Measurements from ENCODE around the gene CTSW.

Gene CTSW

DNA sequence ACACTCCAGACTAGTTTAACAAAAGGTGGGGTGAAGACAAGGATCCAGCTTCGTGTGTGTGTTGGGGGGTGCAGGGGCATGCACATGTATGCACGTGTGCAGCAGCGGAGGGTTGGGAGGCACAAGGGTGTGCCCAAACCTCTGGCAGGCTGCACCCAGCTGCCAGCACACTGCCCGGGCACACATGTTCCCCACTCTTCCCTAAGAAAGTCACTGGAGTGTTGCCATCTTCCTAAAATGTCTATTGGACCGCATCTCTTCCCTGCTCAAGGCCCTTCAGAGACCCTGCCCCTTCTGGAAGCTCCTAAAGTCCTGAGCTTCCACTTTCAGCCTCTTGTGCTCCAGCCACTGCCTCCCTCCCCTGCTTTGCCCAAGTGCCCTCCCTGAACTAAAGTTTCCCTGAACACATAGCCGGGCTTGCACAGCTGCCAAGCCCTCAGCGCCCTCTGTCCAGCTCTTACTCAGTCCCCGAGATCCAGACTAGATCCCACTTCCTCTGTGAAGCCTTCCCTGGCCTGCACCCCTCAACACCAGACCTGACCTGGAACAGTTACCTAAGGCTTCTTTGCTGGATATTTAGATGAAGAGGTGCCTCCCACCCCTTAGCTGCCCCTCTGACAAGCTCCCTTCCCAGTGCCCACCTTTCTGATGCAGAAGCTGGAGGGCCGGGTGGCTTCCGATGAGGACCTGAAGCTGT lies 27.7 kb upstream of the CTSW start:
- FAIRE-seq, result no peak
- no peak for TF ChIP-seq POLR2A (IDR thresholded peaks at IDR 0.05; ENCODE audit: low read depth, low read length)
- no peak for DNase-seq (ENCODE audit: insufficient read length, low spot score)

DNA sequence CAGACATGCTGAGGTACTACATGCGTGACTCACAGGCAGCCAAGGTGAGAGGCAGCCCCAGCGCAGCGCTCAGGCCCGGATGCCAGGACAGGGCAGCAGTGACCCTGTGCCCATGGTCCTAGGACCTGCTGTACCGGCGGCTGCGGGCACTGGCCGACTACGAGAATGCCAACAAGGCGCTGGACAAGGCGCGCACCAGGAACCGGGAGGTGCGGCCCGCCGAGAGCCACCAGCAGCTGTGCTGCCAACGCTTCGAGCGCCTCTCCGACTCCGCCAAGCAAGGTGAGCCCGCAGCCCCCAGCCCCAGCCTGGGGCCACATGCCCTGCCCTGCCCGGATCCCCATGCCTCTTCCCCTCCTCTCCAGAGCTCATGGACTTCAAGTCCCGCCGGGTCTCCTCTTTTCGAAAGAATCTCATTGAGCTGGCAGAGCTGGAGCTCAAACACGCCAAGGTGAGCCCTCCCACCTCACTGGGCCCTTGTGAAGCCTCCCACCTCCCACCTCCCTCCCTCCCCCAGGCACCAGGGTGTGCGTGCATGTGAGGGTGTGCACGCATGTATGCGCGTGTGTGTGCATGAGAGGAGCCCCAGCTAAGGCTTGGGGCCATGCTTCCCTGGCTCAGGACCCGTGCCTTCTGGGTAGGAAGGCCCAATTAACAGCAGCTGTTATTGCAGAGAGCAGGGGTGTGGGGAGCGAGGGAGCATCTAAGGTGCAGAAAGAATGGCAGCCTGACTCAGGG lies 27.0 kb upstream of the CTSW start:
- FAIRE-seq (no peak), DNase-seq (ENCODE audit: insufficient read length, low spot score) (no peak)
- no peak for TF ChIP-seq POLR2A (IDR thresholded peaks at IDR 0.05; ENCODE audit: low read depth, low read length)

DNA sequence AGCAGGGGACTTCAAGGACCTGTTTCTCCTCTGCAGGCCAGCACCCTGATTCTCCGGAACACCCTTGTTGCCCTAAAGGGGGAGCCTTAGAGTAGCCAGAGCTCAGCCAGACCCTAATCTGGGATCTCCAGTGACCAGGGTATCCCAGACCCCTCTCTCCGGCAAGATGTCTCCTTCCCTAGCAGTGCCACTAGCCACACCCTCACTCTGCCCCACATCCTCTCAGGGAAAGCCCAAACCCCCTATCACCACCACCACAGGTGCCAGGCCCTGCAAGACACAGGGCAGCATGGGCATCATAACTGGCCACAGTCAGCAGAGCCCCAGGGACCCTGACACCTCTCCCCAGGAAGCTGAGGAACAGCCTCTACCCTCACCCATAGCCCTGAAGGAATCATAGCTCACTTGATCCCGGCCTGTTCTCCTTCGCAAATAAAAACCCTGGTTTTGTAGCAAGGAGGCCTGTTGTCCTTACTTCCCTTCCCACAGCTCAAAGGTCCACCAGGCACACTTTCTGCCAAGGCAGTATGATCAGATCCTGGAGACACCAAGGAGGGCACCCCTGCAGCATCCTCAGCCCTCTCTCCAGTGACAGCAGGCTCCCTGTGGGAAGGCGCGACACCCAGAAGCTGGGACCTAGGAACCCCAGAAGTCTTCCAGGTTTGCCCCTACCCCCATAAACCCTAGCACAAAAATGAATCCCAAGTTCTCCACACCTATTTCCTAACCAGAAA lies 26.2 kb upstream of the CTSW start:
- TF ChIP-seq POLR2A (IDR thresholded peaks at IDR 0.05; ENCODE audit: low read depth, low read length), result no peak
- FAIRE-seq, result no peak
- no peak for DNase-seq (ENCODE audit: insufficient read length, low spot score)

GRCh38 chr11:65854161-65854592 lies 25.5 kb upstream of the CTSW start:
- no peak for TF ChIP-seq POLR2A (IDR thresholded peaks at IDR 0.05; ENCODE audit: low read depth, low read length)
- DNase-seq (ENCODE audit: insufficient read length, low spot score), result no peak
- no peak for FAIRE-seq

DNA sequence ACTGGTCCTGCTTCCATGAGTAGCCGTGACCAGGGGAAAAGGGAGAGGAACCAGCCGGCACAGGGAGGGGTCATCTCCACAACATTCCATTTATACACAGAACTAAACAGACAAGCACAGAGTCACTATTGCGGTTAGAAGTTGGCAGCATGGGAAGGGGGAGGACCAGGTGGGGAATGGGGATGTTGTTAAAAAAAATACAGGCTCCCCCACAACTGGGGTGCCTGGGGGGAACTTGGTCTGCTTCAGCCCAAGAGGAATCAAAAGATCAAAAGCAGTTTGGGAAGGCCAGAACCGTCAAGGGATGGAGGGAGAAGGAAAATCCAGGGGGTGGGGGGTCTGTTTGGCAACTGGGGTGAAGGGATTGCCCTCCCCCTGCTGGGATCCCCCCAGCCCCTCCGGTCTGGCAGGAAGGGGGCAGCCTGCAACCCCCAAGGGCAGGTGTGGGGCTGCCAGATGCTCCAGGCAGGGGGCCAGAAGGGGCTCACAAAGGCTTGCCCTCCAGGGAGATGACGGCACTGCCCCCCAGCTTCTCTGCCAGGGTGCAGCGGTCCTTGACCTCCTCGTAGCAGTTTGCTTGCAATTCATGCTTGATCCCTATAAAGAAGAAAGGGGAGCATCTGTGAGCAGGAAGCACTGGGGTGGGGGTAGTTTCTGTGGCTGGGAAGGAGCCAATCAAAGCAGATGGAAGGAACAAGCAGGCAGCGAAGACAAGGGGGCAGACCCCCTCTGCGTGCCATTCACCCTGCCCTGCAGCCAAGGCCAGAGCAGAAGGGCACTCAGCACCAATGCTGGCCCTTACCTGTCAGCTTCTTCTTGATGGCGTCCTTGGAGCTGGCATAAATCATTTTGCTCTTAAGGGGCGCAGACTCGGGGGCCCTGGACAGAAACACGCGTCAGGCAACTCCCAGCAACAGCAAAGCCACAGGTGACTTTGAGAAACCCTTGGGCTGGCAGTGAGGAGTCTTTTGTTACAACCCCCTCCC lies 24.5 kb upstream of the CTSW start:
- FAIRE-seq (no peak), DNase-seq (ENCODE audit: insufficient read length, low spot score) (no peak)
- TF ChIP-seq POLR2A (IDR thresholded peaks at IDR 0.05; ENCODE audit: low read depth, low read length), result no peak

DNA sequence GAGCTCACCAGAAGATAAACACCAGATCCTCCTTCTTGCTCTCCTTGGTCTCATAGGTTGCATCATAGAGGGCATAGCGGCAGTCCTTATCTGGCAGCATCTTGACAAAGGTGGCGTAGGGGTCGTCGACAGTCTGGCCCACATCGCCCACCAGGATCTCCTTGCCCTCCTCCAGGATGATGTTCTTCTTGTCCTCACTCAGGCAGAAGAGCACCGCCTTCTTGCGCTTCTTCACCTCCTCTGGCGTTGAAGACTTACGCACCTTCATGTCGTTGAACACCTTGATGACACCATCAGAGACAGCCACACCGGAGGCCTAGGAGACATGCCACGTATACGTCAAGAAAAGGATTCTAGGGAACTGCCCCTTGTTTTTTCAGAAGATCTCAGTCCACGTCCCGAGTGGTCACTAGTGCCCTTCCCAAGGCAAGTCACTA lies 23.7 kb upstream of the CTSW start:
- DNase-seq (ENCODE audit: insufficient read length, low spot score) (no peak), FAIRE-seq (no peak)
- TF ChIP-seq POLR2A (IDR thresholded peaks at IDR 0.05; ENCODE audit: low read depth, low read length), result no peak

GRCh38 chr11:65856689-65857499 lies 22.7 kb upstream of the CTSW start:
- peak; percentile 60 for TF ChIP-seq POLR2A (IDR thresholded peaks at IDR 0.05; ENCODE audit: low read depth, low read length)
- DNase-seq (ENCODE audit: insufficient read length, low spot score) (peak; percentile 44), FAIRE-seq (no peak)

DNA sequence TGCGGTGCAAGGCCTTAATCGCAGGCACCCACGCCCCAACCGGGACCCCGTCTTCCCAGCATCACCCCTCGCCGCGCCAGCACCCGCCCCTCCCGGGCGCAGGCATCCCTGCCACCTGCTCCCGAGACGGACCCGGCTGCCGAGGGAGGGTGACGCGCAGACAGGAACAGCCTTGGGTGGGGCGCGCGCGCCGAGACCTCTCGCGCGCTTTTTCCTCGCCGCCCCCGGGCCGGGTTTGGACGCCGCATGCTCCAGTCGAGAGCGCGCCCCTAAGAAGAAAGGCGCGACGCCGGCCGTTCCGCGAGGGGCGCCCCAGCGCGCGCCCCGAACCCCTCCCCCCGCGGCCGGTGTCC lies 22.2 kb upstream of the CTSW start:
- no peak for DNase-seq (ENCODE audit: insufficient read length, low spot score)
- no peak for FAIRE-seq
- no peak for TF ChIP-seq POLR2A (IDR thresholded peaks at IDR 0.05; ENCODE audit: low read depth, low read length)

DNA sequence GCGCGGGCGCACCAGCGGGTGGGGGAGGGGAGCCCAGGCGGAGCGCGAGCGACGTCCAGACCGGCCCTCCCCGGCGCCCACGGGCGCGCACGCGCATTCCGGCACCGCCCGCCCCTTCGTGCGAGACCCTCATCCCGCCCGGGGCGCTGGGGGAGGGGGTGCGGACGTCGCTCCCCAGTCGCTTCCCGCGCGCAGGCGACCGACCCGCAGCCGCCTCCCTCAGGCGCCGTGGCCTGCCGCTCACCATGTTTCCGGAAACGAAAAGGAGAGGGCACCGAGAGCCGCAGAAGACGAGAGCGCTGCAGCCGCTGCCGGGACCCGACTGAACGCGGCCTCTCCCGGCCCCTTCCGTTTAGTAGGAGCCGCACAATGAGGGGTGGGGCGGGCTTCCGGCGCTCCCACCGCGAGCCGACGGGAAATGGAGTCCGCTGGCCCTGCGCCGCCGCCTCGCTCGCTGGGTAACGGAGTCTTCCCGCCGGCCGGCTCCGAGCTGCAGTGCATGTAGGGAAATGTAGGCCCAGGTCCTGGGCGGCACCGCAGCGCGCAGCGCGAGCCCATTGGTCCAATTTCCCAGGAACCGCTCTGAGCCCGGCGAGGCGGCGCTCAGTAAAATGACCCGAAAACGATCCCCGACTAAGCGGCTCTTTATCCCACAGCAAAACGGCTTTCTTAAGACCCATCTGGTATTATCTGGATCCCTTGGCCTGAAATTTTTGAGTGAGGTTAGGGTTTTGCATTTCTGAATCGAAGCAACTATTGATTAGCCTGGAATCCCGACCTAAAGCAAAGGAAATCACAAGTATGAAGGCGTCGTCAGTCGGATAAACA lies 21.6 kb upstream of the CTSW start, which contains the start of gene CFL1:
TSS of gene CFL1 (minus strand) at position 328 of the 828 bp plus-strand sequence. CDS start at position 247, 81 bp downstream.
- no peak for FAIRE-seq
- TF ChIP-seq POLR2A (IDR thresholded peaks at IDR 0.05; ENCODE audit: low read depth, low read length), result peak; percentile 99
- DNase-seq (ENCODE audit: insufficient read length, low spot score), result peak; percentile 86

DNA sequence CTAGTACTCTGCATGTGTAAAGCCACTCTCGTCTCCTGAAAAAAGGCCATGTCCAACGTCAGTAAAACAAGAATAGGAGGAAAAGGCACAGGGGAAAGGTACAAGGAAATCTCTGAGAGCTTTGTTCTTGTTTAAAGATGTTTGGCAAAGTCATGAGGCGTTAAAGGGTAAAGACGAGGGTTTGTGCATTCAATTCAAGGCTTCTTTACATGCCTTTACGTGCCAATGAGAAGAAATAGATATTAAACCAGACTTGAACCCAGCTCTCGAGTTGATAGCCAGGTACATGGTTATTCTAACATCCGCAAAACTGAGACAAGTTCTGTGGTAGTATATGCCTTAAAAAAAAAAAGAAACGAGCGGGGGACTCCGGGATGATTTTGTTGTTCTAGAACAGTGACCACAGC lies 21.0 kb upstream of the CTSW start:
- no peak for FAIRE-seq

GRCh38 chr11:65859095-65859811 lies 20.4 kb upstream of the CTSW start:
- no peak for FAIRE-seq

More for the DNA sequence above, 21.0 kb upstream of the CTSW start:
- no peak for DNase-seq (ENCODE audit: insufficient read length, low spot score)
- TF ChIP-seq POLR2A (IDR thresholded peaks at IDR 0.05; ENCODE audit: low read depth, low read length), result no peak

More at GRCh38 chr11:65859095-65859811, 20.4 kb upstream of the CTSW start:
- TF ChIP-seq POLR2A (IDR thresholded peaks at IDR 0.05; ENCODE audit: low read depth, low read length), result peak; percentile 54
- DNase-seq (ENCODE audit: insufficient read length, low spot score), result peak; percentile 94
